GM12891 (cell line): ENCODE measurements around the gene KRTDAP.

Experiments used
- PAX5 ChIP-seq: IDR thresholded peaks from 2 replicates; pipeline ENCODE4 v1.6.1; 2011; ENCODE audit warnings: low read length, moderate library complexity, mild to moderate bottlenecking; ENCODE audit not compliant: insufficient read depth, severe bottlenecking
- POLR2A ChIP-seq: IDR thresholded peaks from 2 replicates; pipeline ENCODE4 v1.6.1; 2011; ENCODE audit warnings: low read depth, low read length, control low read depth
- POLR2AphosphoS5 ChIP-seq: IDR thresholded peaks from 2 replicates; pipeline ENCODE4 v1.6.1; 2011; ENCODE audit warnings: low read depth, low read length, control low read depth
- TAF1 ChIP-seq: IDR thresholded peaks from 2 replicates; pipeline ENCODE4 v1.6.1; 2011; ENCODE audit warnings: low read depth, low read length, control low read depth

- no peak for TF ChIP-seq POLR2A
- peak; percentile 19; the same call in 1 of the 2 replicates for TF ChIP-seq POLR2AphosphoS5
- no peak for TF ChIP-seq PAX5
- no peak for TF ChIP-seq TAF1
Measured at GRCh38 chr19:35539850-35540249, 49.6 kb upstream of the KRTDAP start.
